ENCODE measurements around the gene ACAD11.

DNA sequence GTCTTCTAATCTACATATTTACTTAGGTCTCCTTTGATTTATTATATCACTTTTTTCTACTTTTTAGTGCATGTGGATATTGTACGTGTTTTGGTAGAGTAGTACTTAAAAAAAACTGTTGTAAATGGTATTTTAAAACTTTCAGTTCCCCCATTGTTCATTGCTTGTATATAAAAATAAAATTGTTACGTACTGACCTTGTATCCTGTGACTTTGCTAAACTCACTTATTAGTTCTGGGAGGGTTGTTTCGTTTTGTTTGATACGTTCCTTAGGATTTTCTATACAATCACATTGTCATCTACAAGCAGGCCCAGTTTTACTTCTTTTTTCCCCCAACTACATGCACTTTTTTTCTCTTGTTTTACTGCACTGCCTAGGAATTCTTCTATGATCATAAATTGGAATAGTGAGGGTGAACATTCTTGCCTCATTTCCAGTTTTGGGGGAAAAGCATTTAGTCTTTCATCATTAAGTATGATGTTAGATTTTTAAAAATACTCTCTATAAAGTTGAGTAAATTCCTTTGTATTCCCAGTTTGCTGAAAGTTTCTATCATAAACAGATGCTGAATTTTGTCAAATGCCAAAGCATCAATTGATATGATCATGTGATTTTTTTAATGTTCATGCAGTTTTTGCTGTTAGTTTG is 96.1 kb downstream of the ACAD11 start:
- TF ChIP-seq CTCF (IDR thresholded peaks at IDR 0.05) (no peak), POLR2A (IDR thresholded peaks at IDR 0.05) (no peak)

Measured in lower leg skin (tissue), 3 donors.